Colonic mucosa (tissue), 4 donors: ENCODE measurements around the gene PCYOX1L. TPM values are rescaled to one million over a fixed set of nuclear protein-coding genes. Genes with fewer than 3 reads are reported as not detected.

Experiments
- DNase-seq: peaks from one replicate; pipeline ENCODE4 v3.0.0-alpha.2; 2020
- H3K27ac ChIP-seq: fragments of 200-600 bp; one replicate; pipeline ENCODE4 v1.8.0; 2021
- H3K27me3 ChIP-seq: fragments of 200-600 bp; one replicate; pipeline ENCODE4 v1.8.0; 2021
- H3K36me3 ChIP-seq: fragments of 200-600 bp; one replicate; pipeline ENCODE4 v1.8.0; 2021
- H3K4me1 ChIP-seq: fragments of 200-600 bp; one replicate; pipeline ENCODE4 v1.8.0; 2021; ENCODE audit warnings: mild to moderate bottlenecking
- H3K4me3 ChIP-seq: fragments of 200-600 bp; one replicate; pipeline ENCODE4 v1.8.0; 2021
- H3K9ac ChIP-seq, 2 donors: one replicate each; pipeline ENCODE4 v1.7.0; 2013; ENCODE audit warnings: control low read depth in 2 of 2, low read depth in 2 of 2, low read length in 2 of 2
- H3K9me3 ChIP-seq: fragments of 200-600 bp; one replicate; pipeline ENCODE4 v1.8.0; 2021
- CTCF ChIP-seq: fragments of 200-600 bp; IDR thresholded peaks from one replicate; pipeline ENCODE4 v1.8.0; 2022; ENCODE audit warnings: antibody characterized with exemption, mild to moderate bottlenecking
- intact Hi-C: fragments of 100-400 bp; cut with DNase I; formaldehyde crosslinking; loops from one replicate; pipeline ENCODE4 v1.14.1; 2022
- total RNA-seq, 2 donors: library from RNA; stranded (reverse); fragmentation: NEBNext Ultra II Directional in 1 of 2; extraction: Animal tissue kit (Norgen Biotek cat#: 25700) in 1 of 2; gene quantifications; one replicate each; pipeline ENCODE4 v1.2.1, GENCODE V29; 2021
- donor health status: healthy.
- donor health status: DM: no; HTN: no; CAD: no.
- donor health status: DM: no; HTN: no; CAD: no.

The PCYOX1L gene
- total RNA-seq, 2 donors from 2014 or later: 4.0 to 10.1 TPM

- H3K4me1 ChIP-seq: peaks cover 8% of the 10 kb centered on the region
- H3K27me3 ChIP-seq: no peaks in the 10 kb centered on the region
- intact Hi-C loops: no loop called here
- no peak overlapping the region for H3K9ac ChIP-seq
- TF ChIP-seq CTCF: no peak
- DNase-seq: no peak
- no peak overlapping the region for H3K4me3 ChIP-seq
- H3K9me3 ChIP-seq: no peaks in the 10 kb centered on the region
- H3K36me3 ChIP-seq: no peaks in the 10 kb centered on the region
- no peak overlapping the region for H3K27ac ChIP-seq
Observed at GRCh38 chr5:149325166-149325735, 32.6 kb upstream of the PCYOX1L start.

GRCh38 chr5:149325894-149326293 is 32.0 kb upstream of the PCYOX1L start:
- Histone ChIP-seq H3K36me3 (no peaks in the 10 kb centered on the region), H3K9me3 (no peaks in the 10 kb centered on the region), H3K4me3 (no peak overlapping the region), H3K27me3 (no peaks in the 10 kb centered on the region), H3K4me1 (peaks cover 4% of the 10 kb centered on the region), H3K9ac (no peak overlapping the region), H3K27ac (no peak overlapping the region)
- no peak for DNase-seq
- intact Hi-C loops: no loop called here
- TF ChIP-seq CTCF: no peak

- Histone ChIP-seq H3K27me3 (no peaks in the 10 kb centered on the region), H3K9ac (no peak overlapping the region), H3K9me3 (no peaks in the 10 kb centered on the region), H3K36me3 (no peaks in the 10 kb centered on the region), H3K4me1 (no peaks in the 10 kb centered on the region), H3K27ac (no peak overlapping the region), H3K4me3 (no peak overlapping the region)
- intact Hi-C loops: no loop called here
- no peak for TF ChIP-seq CTCF
- no peak for DNase-seq
Observed at GRCh38 chr5:149326611-149327010, 31.2 kb upstream of the PCYOX1L start.

GRCh38 chr5:149328177-149328576 is 29.7 kb upstream of the PCYOX1L start:
- Histone ChIP-seq H3K4me3 (no peak overlapping the region), H3K9me3 (no peaks in the 10 kb centered on the region), H3K4me1 (no peaks in the 10 kb centered on the region), H3K36me3 (no peaks in the 10 kb centered on the region), H3K27me3 (no peaks in the 10 kb centered on the region), H3K27ac (no peak overlapping the region), H3K9ac (no peak overlapping the region)
- TF ChIP-seq CTCF: no peak
- intact Hi-C loops: no loop called here
- no peak for DNase-seq

- H3K4me3 ChIP-seq: no peak overlapping the region
- no peak for TF ChIP-seq CTCF
- H3K27ac ChIP-seq: no peak overlapping the region
- H3K9me3 ChIP-seq: no peaks in the 10 kb centered on the region
- DNase-seq: no peak
- no peaks in the 10 kb centered on the region for H3K27me3 ChIP-seq
- H3K9ac ChIP-seq: no peak overlapping the region
- H3K36me3 ChIP-seq: no peaks in the 10 kb centered on the region
- intact Hi-C loops: no loop called here
- no peaks in the 10 kb centered on the region for H3K4me1 ChIP-seq
Observed at GRCh38 chr5:149333711-149334443, 24.0 kb upstream of the PCYOX1L start.
